ENCODE results near the gene AP2A1.

AP2A1 gene

DNA sequence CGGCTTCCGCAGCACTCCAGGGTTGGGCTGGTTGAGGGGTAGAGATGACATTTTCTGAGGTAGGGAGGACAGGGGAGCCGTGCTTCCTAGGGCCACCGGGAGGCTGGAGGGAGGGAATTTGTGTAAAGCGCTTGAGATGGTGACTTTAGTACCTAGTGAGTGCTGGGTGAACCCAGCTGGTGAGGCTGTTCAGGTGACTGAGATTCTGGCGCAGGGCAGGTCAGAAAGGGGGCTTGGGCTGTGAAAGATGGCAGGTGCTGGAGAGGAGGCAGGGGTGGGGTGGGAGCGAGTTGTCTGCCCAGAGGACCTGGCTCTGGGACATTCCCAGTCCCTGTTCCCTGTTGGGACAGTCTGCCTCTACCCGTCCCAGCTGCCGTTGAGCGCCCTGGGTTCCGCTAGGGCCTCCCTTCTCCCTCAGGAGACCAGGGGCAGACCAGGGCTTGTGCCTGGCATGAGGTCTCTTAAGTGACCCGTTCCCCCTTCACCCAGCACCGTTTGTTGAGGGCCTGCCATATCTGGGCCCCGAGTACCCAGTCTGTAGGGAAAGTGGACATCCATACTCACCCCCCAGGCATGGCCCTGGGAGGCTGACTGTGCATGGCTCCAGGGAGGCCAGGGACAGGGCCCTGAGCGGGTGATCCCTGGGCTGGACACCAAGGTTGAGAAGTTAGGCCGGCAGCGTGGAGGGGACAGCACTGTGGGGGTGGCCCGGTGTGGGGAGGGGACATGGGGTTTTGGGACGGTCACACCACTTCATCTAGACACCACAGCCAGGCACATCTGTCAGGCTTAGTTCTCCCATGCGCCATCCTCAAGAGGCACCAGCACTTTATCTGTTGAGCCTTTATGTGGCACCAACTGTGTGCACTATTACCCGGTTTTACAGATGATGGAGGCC is 89.1 kb downstream of the AP2A1 start:
- FAIRE-seq (no peak), DNase-seq (ENCODE audit: insufficient read length) (no peak)
- no peak for TF ChIP-seq TAF1 (IDR thresholded peaks at IDR 0.05; ENCODE audit: borderline replicate concordance, low read depth, low read length)
- no peak for TF ChIP-seq POLR2AphosphoS5 (IDR thresholded peaks at IDR 0.05; ENCODE audit: low read depth, low read length)
- no peak; the same call in 1 of the 2 replicates for TF ChIP-seq POLR2A (IDR thresholded peaks at IDR 0.05; ENCODE audit: low read depth, low read length)

DNA sequence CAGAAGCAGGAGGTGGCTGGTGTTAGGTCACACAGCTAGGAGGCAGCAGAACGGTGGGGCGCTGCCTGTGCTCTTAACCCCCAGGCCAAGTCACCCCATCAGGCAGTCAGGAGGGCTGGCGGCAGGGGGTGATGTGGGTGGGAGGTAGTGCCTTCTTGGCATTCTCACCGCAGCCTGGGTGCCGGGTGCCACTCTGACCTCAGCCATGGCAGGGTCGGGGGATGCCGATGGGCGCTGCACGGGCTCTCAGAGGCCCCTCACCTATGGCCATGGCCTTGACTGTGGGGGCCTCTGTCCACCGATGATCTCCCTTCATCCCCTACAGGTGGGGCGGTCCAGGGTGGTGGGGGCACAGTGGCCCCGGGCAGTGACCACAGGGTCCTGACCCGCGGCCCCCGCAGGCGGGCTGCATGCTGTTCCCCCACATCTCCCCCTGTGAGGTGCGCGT is 89.8 kb downstream of the AP2A1 start:
- FAIRE-seq (no peak), DNase-seq (ENCODE audit: insufficient read length) (no peak)
- TF ChIP-seq POLR2AphosphoS5 (IDR thresholded peaks at IDR 0.05; ENCODE audit: low read depth, low read length) (no peak; the same call in 1 of the 2 replicates), POLR2A (IDR thresholded peaks at IDR 0.05; ENCODE audit: low read depth, low read length) (no peak), TAF1 (IDR thresholded peaks at IDR 0.05; ENCODE audit: borderline replicate concordance, low read depth, low read length) (no peak)

Measured in GM12892 (cell line).